Measurements from ENCODE around the gene ACTN1.

ACTN1 gene

DNA sequence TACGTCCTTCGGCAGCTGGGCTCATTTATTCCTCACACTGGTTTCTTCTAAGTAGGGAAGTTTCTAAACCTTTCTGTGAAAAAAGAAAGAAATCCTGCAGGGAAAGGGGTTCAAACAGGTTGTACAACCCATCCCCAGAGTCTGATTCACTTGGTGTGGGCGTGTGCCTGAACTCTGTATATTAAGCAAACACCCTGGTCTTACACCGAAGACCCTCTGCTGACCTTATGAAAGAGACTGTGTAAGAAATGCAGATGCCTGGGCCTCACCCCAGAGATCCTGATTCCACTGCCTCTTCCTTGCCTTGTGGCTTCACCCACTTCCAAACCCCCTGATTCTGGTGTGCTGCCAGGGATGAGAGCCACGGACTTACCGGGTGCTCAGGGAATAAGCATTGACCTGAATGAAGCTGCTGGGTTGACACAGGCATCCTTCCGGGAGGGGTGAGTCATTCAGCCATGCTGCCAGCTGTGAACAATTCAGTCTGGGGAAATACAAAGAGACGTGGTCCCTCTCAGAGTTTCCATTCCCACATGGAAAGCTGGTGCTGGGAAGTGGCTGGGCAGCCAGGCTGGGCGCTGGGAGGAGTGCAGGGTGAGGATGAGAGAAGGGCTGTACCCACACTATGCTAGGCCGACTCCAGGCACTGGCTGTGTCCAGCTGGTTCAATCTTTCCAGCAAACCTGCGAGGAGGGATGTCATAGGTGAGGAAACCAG lies 26.5 kb upstream of the ACTN1 start:
- TF ChIP-seq, protein P1, sequence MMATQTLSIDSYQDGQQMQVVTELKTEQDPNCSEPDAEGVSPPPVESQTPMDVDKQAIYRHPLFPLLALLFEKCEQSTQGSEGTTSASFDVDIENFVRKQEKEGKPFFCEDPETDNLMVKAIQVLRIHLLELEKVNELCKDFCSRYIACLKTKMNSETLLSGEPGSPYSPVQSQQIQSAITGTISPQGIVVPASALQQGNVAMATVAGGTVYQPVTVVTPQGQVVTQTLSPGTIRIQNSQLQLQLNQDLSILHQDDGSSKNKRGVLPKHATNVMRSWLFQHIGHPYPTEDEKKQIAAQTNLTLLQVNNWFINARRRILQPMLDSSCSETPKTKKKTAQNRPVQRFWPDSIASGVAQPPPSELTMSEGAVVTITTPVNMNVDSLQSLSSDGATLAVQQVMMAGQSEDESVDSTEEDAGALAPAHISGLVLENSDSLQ (IDR thresholded peaks at IDR 0.05): no peak
- TF ChIP-seq TARDBP (IDR thresholded peaks at IDR 0.05) (no peak), ELF4 (IDR thresholded peaks at IDR 0.05) (no peak), BHLHE40 (IDR thresholded peaks at IDR 0.05; ENCODE audit: borderline replicate concordance) (no peak), ZNF384 (IDR thresholded peaks at IDR 0.05) (no peak)
- ChIA-PET POLR2A (no interaction called here), CTCF (interaction anchor here (0.5 to 1.1 kb wide), 2 partner anchors 93 to 162 kb away, joined by 4 to 12 read pairs; no protein-coding TSS in a partner anchor)
- no peak for DNase-seq (ENCODE audit: extremely low spot score)

DNA sequence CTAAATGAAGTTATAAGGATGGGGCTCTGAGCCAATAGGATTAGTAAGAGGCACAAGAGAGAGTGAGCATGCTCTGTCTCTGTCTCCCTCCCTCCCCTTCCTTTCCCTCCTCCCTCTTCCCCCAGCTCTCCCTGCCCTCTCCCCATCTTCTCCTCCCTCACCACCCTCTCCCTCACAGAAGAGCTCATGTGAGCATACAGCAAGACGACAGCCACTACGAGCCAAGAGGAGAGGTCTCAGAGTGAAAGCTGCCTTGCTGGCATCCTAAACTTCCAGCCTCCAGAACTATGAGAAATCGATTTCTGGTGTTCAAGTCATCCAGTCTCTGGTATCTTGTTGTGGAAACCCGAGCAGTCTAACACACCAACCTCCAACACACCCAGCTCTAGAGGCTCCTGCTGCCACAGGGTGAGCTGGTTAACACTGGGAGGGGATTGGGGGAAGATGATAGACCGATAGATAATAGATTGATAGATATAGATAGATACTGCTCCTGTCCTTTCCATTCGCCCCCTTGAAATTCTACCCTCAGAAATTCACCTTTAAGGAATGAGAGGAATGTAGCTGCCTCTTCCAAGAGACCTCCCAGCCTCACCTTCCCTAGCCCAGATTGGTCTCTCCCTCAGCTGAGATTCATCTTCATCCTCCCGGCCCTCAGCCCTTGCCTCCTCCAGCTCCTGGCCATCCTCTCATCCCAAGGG lies 25.8 kb upstream of the ACTN1 start:
- TF ChIP-seq FOXA1 (IDR thresholded peaks at IDR 0.05): no peak
- TF ChIP-seq HDGF (IDR thresholded peaks at IDR 0.05; ENCODE audit: borderline replicate concordance): no peak
- TF ChIP-seq FOXK2 (IDR thresholded peaks at IDR 0.05): no peak
- TF ChIP-seq SUZ12 (IDR thresholded peaks at IDR 0.05): no peak
- no peak for TF ChIP-seq LEF1 (IDR thresholded peaks at IDR 0.05; ENCODE audit: borderline replicate concordance)
- no peak for TF ChIP-seq CTBP1 (IDR thresholded peaks at IDR 0.05; ENCODE audit: borderline replicate concordance)
- no peak for TF ChIP-seq ELF4 (IDR thresholded peaks at IDR 0.05)
- TF ChIP-seq ZNF384 (IDR thresholded peaks at IDR 0.05): no peak
- TF ChIP-seq BHLHE40 (IDR thresholded peaks at IDR 0.05; ENCODE audit: borderline replicate concordance): no peak
- no peak for TF ChIP-seq L3MBTL2 (conservative IDR thresholded peaks at IDR 0.05)
- TF ChIP-seq, protein P1 (IDR thresholded peaks at IDR 0.05): no peak
- POLR2A ChIA-PET: no interaction called here
- no peak for DNase-seq (ENCODE audit: extremely low spot score)
- CTCF ChIA-PET: interaction anchor here (1.1 kb wide), 1 partner anchor 161 kb away, joined by 12 read pairs; no protein-coding TSS in a partner anchor

DNA sequence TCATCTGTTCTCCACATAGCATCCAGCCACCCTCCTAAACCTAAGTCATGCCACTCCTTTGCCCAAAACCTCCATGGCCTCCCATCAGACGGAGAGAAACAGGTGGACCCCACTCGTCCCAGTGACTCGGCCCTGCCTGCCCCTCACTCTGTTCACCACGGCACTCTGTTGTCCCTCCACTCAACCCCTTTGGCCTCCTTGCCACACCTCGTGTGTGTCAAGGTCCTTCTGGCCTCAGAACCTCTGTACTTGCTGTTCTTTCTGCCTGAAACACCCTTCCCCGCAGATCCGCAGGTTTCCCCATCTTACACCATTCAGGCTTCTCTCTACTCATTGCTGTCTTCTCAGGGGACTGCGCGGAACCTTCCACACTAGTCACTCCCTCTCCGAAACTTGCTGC lies 24.5 kb upstream of the ACTN1 start:
- TF ChIP-seq SUZ12 (IDR thresholded peaks at IDR 0.05) (no peak), L3MBTL2 (conservative IDR thresholded peaks at IDR 0.05) (no peak), HDGF (IDR thresholded peaks at IDR 0.05; ENCODE audit: borderline replicate concordance) (no peak), NFRKB (IDR thresholded peaks at IDR 0.05) (no peak), ELF4 (IDR thresholded peaks at IDR 0.05) (no peak), CTBP1 (IDR thresholded peaks at IDR 0.05; ENCODE audit: borderline replicate concordance) (no peak)
- TF ChIP-seq, protein P1 (IDR thresholded peaks at IDR 0.05): no peak
- ChIA-PET CTCF (interaction anchor here (0.8 kb wide), 1 partner anchor 9 kb away, joined by 3 read pairs; no protein-coding TSS in a partner anchor), POLR2A (no interaction called here)
- no peak for DNase-seq (ENCODE audit: extremely low spot score)

DNA sequence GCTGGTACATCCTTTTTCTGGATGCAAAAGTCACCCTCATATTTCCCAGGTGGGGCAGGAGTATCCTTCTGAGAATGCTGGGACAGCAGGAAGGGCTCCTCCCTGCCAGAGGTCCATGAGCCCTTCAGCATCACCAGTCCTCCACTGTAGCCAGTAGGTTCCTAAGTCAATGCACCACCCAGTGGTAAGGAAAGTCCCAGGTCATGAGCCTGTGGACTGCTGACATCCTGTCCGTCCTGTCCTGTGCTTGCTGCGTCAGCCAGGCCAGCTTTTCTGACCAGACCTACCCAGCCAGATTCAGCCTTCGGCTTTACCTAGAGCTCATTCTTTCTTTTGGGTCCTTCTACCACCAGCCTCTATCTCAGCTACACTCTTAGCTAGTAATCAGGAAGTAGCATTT lies 23.0 kb upstream of the ACTN1 start:
- no peak for TF ChIP-seq TARDBP (IDR thresholded peaks at IDR 0.05)
- no peak for TF ChIP-seq FOXA1 (IDR thresholded peaks at IDR 0.05)
- TF ChIP-seq L3MBTL2 (conservative IDR thresholded peaks at IDR 0.05): no peak
- no peak for TF ChIP-seq BHLHE40 (IDR thresholded peaks at IDR 0.05; ENCODE audit: borderline replicate concordance)
- no peak for TF ChIP-seq ARNT (IDR thresholded peaks at IDR 0.05)
- TF ChIP-seq FOXK2 (IDR thresholded peaks at IDR 0.05): no peak
- TF ChIP-seq, protein P1 (IDR thresholded peaks at IDR 0.05): no peak
- no peak for TF ChIP-seq FOXM1 (IDR thresholded peaks at IDR 0.05; ENCODE audit: borderline replicate concordance)
- TF ChIP-seq ELF4 (IDR thresholded peaks at IDR 0.05): no peak
- TF ChIP-seq SP1 (IDR thresholded peaks at IDR 0.05): no peak
- TF ChIP-seq SUZ12 (IDR thresholded peaks at IDR 0.05): no peak
- TF ChIP-seq CTBP1 (IDR thresholded peaks at IDR 0.05; ENCODE audit: borderline replicate concordance): no peak
- no peak for TF ChIP-seq HDGF (IDR thresholded peaks at IDR 0.05; ENCODE audit: borderline replicate concordance)
- no peak for TF ChIP-seq NFRKB (IDR thresholded peaks at IDR 0.05)
- DNase-seq (ENCODE audit: extremely low spot score): peak; percentile 30
- ChIA-PET POLR2A (no interaction called here), CTCF (no interaction called here)

DNA sequence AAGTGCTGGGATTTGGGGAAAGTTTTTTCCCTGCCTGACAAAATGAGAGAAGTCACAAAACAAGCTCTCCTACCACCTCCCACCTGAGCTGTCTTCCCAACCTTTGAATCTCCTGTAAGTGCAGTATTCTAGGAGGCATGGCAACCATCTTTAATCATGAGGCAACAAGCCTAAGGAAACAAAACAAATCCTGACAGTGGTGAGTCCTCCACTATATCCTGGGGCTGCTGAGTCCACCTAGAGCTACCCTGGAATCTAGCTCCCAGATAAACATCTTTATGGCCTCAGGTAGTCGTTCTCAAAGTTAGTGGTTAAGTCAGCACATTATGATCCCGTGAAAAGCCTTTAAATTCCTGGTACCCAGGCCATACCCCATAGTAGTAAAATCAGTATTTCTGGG lies 22.3 kb upstream of the ACTN1 start:
- no peak for DNase-seq (ENCODE audit: extremely low spot score)
- TF ChIP-seq BHLHE40 (IDR thresholded peaks at IDR 0.05; ENCODE audit: borderline replicate concordance) (no peak), FOXM1 (IDR thresholded peaks at IDR 0.05; ENCODE audit: borderline replicate concordance) (no peak), NFRKB (IDR thresholded peaks at IDR 0.05) (no peak), FOXK2 (IDR thresholded peaks at IDR 0.05) (no peak), TARDBP (IDR thresholded peaks at IDR 0.05) (no peak)
- ChIA-PET CTCF (interaction anchor here (1.1 kb wide), 1 partner anchor 87 kb away, joined by 3 read pairs; no protein-coding TSS in a partner anchor), POLR2A (interaction anchor here (1.0 kb wide), 1 partner anchor 20 kb away, joined by 3 read pairs; no protein-coding TSS in a partner anchor)

DNA sequence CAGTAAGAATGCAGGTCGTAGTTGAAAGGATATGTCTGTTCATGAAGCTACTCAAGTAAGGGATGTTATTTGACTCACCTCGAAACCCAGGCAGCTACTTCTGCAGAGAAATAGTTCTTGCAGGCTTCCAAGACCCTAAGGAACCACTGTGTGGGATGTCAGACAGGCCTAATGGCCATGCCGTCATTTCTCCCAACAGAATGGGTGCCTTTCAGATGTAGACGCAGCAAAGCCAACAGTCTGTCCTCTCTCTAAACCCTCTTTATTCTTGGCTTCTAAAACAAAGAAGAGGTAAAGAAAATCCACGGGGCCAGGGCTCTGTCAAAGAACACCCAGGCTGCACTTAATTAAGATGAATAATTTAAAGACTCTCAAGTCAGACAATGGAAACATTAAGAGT lies 19.0 kb upstream of the ACTN1 start:
- CTCF ChIA-PET: no interaction called here
- POLR2A ChIA-PET: no interaction called here
- no peak for DNase-seq (ENCODE audit: extremely low spot score)
- TF ChIP-seq HDGF (IDR thresholded peaks at IDR 0.05; ENCODE audit: borderline replicate concordance) (no peak), NFRKB (IDR thresholded peaks at IDR 0.05) (no peak), TARDBP (IDR thresholded peaks at IDR 0.05) (no peak), LEF1 (IDR thresholded peaks at IDR 0.05; ENCODE audit: borderline replicate concordance) (no peak), FOXM1 (IDR thresholded peaks at IDR 0.05; ENCODE audit: borderline replicate concordance) (no peak), FOXA1 (IDR thresholded peaks at IDR 0.05) (no peak), SUZ12 (IDR thresholded peaks at IDR 0.05) (no peak), ZNF384 (IDR thresholded peaks at IDR 0.05) (no peak), FOXK2 (IDR thresholded peaks at IDR 0.05) (no peak), BHLHE40 (IDR thresholded peaks at IDR 0.05; ENCODE audit: borderline replicate concordance) (no peak), ELF4 (IDR thresholded peaks at IDR 0.05) (no peak), CTBP1 (IDR thresholded peaks at IDR 0.05; ENCODE audit: borderline replicate concordance) (no peak)
- TF ChIP-seq, protein P1 (IDR thresholded peaks at IDR 0.05): no peak
